ENCODE measurements around the gene ZBTB4.

- TF ChIP-seq CTCF (conservative IDR thresholded peaks at IDR 0.05; ENCODE audit: low read length), result no peak
- no peak for TF ChIP-seq EZH2phosphoT487 (IDR thresholded peaks at IDR 0.05; ENCODE audit: borderline replicate concordance)
Measured at GRCh38 chr17:7444682-7445618, 34.5 kb downstream of the ZBTB4 start, which contains the start of gene CHRNB1.
